ENCODE results near the gene ARHGAP19. TPM values are rescaled to one million over a fixed set of nuclear protein-coding genes. Genes with fewer than 3 reads are reported as not detected.

The ARHGAP19 gene
- total and polyA plus RNA-seq, 3 experiments from 2014 or later = 8.9 to 26.5 (median 23.3) TPM

DNA sequence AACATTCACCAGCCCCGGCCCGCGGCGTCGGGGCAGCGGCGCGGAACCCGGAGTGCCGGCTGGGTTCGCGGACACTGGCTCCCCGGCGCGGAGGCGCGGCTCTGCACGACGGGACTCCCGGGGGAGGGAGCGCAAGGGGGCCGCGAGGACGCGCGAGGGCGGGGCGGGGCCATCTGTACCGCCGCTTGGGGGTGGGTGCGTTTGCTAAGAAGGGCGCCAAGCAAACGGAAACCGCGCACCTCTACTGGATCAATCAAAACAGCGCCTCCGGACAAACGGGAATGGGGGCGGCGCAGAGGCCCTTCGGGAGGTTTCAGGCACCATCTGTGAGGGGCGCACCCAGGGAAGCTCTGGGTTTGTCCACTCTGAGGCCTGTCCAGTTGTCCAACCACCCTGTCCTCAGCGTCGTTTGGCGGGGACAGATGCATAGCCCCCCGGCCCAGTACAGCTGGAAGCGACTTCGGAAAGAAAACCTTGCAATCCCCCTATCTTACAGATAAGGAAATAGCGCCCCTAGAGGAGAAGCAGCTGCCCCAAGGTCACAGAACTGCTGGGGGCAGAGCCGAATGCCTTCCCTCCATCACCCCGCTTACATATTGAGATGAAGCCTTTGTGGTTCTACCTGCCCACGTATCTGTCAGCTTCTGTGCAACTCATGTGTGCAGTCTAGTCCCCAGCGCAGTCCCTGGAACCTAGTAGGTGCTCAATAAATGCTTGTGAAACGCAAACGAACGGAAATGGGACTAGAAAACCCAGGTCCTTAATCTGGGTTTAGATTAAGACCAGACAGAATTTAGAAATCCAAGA, 96.0 kb downstream of the ARHGAP19 start:
- H3K27me3 Mint-ChIP-seq = peaks cover 6 to 39% of the 10 kb centered on the region in 2 donors
- ChIA-PET POLR2A (no interaction called here), CTCF (interaction anchor here (0.5 to 6.8 kb wide), 20 partner anchors 9 to 1973 kb away, joined by 3 to 97 read pairs (median 4); partner anchors contain the start of gene SLIT1)
- DNase-seq = peak; percentile 42 to 75 (median 64)
- no peaks in the 10 kb centered on the region for H3K36me3 Mint-ChIP-seq
- peaks cover 5% of the 10 kb centered on the region for H3K4me1 ChIP-seq (ENCODE audit: insufficient read depth, low read length)
- H3K27me3 ChIP-seq (ENCODE audit: insufficient read depth, low read length, poor library complexity, severe bottlenecking) = peaks cover 3% of the 10 kb centered on the region
- peak overlapping the region in 2 of 8 donors; percentile 4 to 81 for H3K27ac Mint-ChIP-seq
- H3K9me3 Mint-ChIP-seq = no peaks in the 10 kb centered on the region
- no peaks in the 10 kb centered on the region for H3K9me3 ChIP-seq (ENCODE audit: low read length)
- H3K4me3 ChIP-seq (ENCODE audit: low read length) = peak overlapping the region; percentile 68
- H3K4me3 Mint-ChIP-seq = peak overlapping the region; percentile 81 to 94 (median 85)
- H3K36me3 ChIP-seq (ENCODE audit: insufficient read depth, low read length) = no peaks in the 10 kb centered on the region
- H3K27ac ChIP-seq (ENCODE audit: low read depth, low read length) = no peak overlapping the region
- peaks cover 10 to 18% (median 13%) of the 10 kb centered on the region in 3 donors for H3K4me1 Mint-ChIP-seq

- Mint-ChIP-seq H3K36me3 (no peaks in the 10 kb centered on the region), H3K4me3 (peak overlapping the region; percentile 80 to 93 (median 85))
- POLR2A ChIA-PET = no interaction called here
These were observed 96.7 kb downstream of the ARHGAP19 start for GRCh38 chr10:97195706-97196222.

GRCh38 chr10:97192952-97193435, 99.4 kb downstream of the ARHGAP19 start:
- no peaks in the 10 kb centered on the region for H3K36me3 Mint-ChIP-seq
- Histone ChIP-seq H3K36me3 (ENCODE audit: insufficient read depth, low read length) (no peaks in the 10 kb centered on the region), H3K27ac (ENCODE audit: low read depth, low read length) (no peak overlapping the region), H3K4me1 (ENCODE audit: insufficient read depth, low read length) (peaks cover 5% of the 10 kb centered on the region), H3K27me3 (ENCODE audit: insufficient read depth, low read length, poor library complexity, severe bottlenecking) (peaks cover 3% of the 10 kb centered on the region), H3K9me3 (ENCODE audit: low read length) (no peaks in the 10 kb centered on the region), H3K4me3 (ENCODE audit: low read length) (no peak overlapping the region)
- H3K4me3 Mint-ChIP-seq = no peak overlapping the region
- H3K27ac Mint-ChIP-seq = no peak overlapping the region
- H3K4me1 Mint-ChIP-seq = peaks cover 5 to 13% (median 8%) of the 10 kb centered on the region in 3 donors
- H3K9me3 Mint-ChIP-seq = no peaks in the 10 kb centered on the region
- CTCF ChIA-PET = interaction anchor here (1.0 to 6.8 kb wide), 3 partner anchors 10 to 20 kb away, joined by 5 to 97 read pairs (median 8); no protein-coding TSS in a partner anchor
- peaks cover 7 to 51% of the 10 kb centered on the region in 2 donors for H3K27me3 Mint-ChIP-seq
- POLR2A ChIA-PET = no interaction called here
- no peak for DNase-seq

More at GRCh38 chr10:97195706-97196222, 96.7 kb downstream of the ARHGAP19 start:
- peak overlapping the region; percentile 68 for H3K4me3 ChIP-seq (ENCODE audit: low read length)
- no peaks in the 10 kb centered on the region for H3K9me3 Mint-ChIP-seq
- DNase-seq = no peak
- H3K4me1 Mint-ChIP-seq = peaks cover 7 to 15% (median 13%) of the 10 kb centered on the region in 3 donors
- no peaks in the 10 kb centered on the region for H3K36me3 ChIP-seq (ENCODE audit: insufficient read depth, low read length)
- CTCF ChIA-PET = interaction anchor here (0.5 to 6.8 kb wide), 17 partner anchors 8 to 1974 kb away, joined by 3 to 97 read pairs (median 5); partner anchors contain the start of gene SLIT1
- peaks cover 6 to 40% of the 10 kb centered on the region in 2 donors for H3K27me3 Mint-ChIP-seq
- peak overlapping the region in 3 of 8 donors; percentile 5 to 80 (median 40) for H3K27ac Mint-ChIP-seq
- H3K4me1 ChIP-seq (ENCODE audit: insufficient read depth, low read length) = peaks cover 5% of the 10 kb centered on the region
- H3K27ac ChIP-seq (ENCODE audit: low read depth, low read length) = no peak overlapping the region
- H3K9me3 ChIP-seq (ENCODE audit: low read length) = no peaks in the 10 kb centered on the region
- H3K27me3 ChIP-seq (ENCODE audit: insufficient read depth, low read length, poor library complexity, severe bottlenecking) = peaks cover 3% of the 10 kb centered on the region

- H3K27me3 ChIP-seq (ENCODE audit: insufficient read depth, low read length, poor library complexity, severe bottlenecking) = peaks cover 3% of the 10 kb centered on the region
- Mint-ChIP-seq H3K9me3 (no peaks in the 10 kb centered on the region), H3K27me3 (peaks cover 15 to 66% of the 10 kb centered on the region in 2 donors), H3K27ac (no peak overlapping the region), H3K4me3 (peak overlapping the region in 1 of 7 donors; percentile 26), H3K4me1 (peaks cover under 1 to 7% (median under 1%) of the 10 kb centered on the region in 3 donors), H3K36me3 (no peaks in the 10 kb centered on the region)
- peaks cover under 1% of the 10 kb centered on the region for H3K4me1 ChIP-seq (ENCODE audit: insufficient read depth, low read length)
- no peaks in the 10 kb centered on the region for H3K9me3 ChIP-seq (ENCODE audit: low read length)
- no peak overlapping the region for H3K4me3 ChIP-seq (ENCODE audit: low read length)
- H3K36me3 ChIP-seq (ENCODE audit: insufficient read depth, low read length) = no peaks in the 10 kb centered on the region
- CTCF ChIA-PET = interaction anchor here (2.0 kb wide), 1 partner anchor 20 kb away, joined by 6 read pairs; no protein-coding TSS in a partner anchor
- DNase-seq = no peak
- H3K27ac ChIP-seq (ENCODE audit: low read depth, low read length) = no peak overlapping the region
- POLR2A ChIA-PET = no interaction called here
These were observed 102.0 kb downstream of the ARHGAP19 start for GRCh38 chr10:97190450-97190849.

- CTCF ChIA-PET = interaction anchor here (0.8 kb wide), 2 partner anchors 8 to 22 kb away, joined by 3 read pairs; no protein-coding TSS in a partner anchor
- no peaks in the 10 kb centered on the region for H3K4me1 ChIP-seq (ENCODE audit: insufficient read depth, low read length)
- H3K27ac ChIP-seq (ENCODE audit: low read depth, low read length) = no peak overlapping the region
- peaks cover 8% of the 10 kb centered on the region for H3K27me3 ChIP-seq (ENCODE audit: insufficient read depth, low read length, poor library complexity, severe bottlenecking)
- no peaks in the 10 kb centered on the region for H3K36me3 ChIP-seq (ENCODE audit: insufficient read depth, low read length)
- no peak overlapping the region for H3K27ac Mint-ChIP-seq
- no peaks in the 10 kb centered on the region for H3K9me3 Mint-ChIP-seq
- no peaks in the 10 kb centered on the region for H3K9me3 ChIP-seq (ENCODE audit: low read length)
- no peak for DNase-seq
- H3K4me3 ChIP-seq (ENCODE audit: low read length) = no peak overlapping the region
- H3K4me3 Mint-ChIP-seq = no peak overlapping the region
- H3K27me3 Mint-ChIP-seq = peaks cover 29 to 75% of the 10 kb centered on the region in 2 donors
- POLR2A ChIA-PET = no interaction called here
- peaks cover 6 to 12% (median 6%) of the 10 kb centered on the region in 3 donors for H3K4me1 Mint-ChIP-seq
- H3K36me3 Mint-ChIP-seq = no peaks in the 10 kb centered on the region
These were observed 104.2 kb downstream of the ARHGAP19 start for GRCh38 chr10:97188261-97188711.

DNA sequence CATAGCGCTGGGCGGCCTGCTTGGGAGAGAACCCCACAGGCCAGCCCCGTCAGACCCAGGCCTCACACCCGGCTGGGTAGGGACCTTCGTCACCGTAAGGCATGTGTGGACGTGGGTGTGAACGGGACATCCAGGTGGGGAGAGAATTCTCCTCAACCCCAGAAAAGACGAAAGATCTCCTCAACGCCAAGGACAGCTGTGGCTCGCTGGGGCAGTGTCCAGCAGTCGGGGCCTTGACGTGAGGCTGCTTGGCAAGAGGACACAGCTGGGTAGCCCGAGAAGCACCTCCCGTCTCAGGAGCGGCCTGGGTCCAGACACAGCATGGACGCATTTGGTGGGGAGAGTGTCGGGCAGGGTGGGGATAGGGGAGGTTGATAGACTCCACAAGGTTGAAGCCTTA, 105.5 kb downstream of the ARHGAP19 start:
- no peak for DNase-seq
- H3K9me3 ChIP-seq (ENCODE audit: low read length) = no peaks in the 10 kb centered on the region
- Mint-ChIP-seq H3K4me3 (no peak overlapping the region), H3K4me1 (peaks cover 6 to 12% (median 6%) of the 10 kb centered on the region in 3 donors), H3K9me3 (no peaks in the 10 kb centered on the region), H3K27ac (no peak overlapping the region), H3K36me3 (no peaks in the 10 kb centered on the region), H3K27me3 (peaks cover 34 to 71% of the 10 kb centered on the region in 2 donors)
- POLR2A ChIA-PET = no interaction called here
- peaks cover 6% of the 10 kb centered on the region for H3K27me3 ChIP-seq (ENCODE audit: insufficient read depth, low read length, poor library complexity, severe bottlenecking)
- H3K27ac ChIP-seq (ENCODE audit: low read depth, low read length) = no peak overlapping the region
- no peaks in the 10 kb centered on the region for H3K4me1 ChIP-seq (ENCODE audit: insufficient read depth, low read length)
- CTCF ChIA-PET = interaction anchor here (1.2 to 1.6 kb wide), 2 partner anchors 9 to 113 kb away, joined by 3 to 4 read pairs; no protein-coding TSS in a partner anchor
- H3K4me3 ChIP-seq (ENCODE audit: low read length) = no peak overlapping the region
- no peaks in the 10 kb centered on the region for H3K36me3 ChIP-seq (ENCODE audit: insufficient read depth, low read length)

DNA sequence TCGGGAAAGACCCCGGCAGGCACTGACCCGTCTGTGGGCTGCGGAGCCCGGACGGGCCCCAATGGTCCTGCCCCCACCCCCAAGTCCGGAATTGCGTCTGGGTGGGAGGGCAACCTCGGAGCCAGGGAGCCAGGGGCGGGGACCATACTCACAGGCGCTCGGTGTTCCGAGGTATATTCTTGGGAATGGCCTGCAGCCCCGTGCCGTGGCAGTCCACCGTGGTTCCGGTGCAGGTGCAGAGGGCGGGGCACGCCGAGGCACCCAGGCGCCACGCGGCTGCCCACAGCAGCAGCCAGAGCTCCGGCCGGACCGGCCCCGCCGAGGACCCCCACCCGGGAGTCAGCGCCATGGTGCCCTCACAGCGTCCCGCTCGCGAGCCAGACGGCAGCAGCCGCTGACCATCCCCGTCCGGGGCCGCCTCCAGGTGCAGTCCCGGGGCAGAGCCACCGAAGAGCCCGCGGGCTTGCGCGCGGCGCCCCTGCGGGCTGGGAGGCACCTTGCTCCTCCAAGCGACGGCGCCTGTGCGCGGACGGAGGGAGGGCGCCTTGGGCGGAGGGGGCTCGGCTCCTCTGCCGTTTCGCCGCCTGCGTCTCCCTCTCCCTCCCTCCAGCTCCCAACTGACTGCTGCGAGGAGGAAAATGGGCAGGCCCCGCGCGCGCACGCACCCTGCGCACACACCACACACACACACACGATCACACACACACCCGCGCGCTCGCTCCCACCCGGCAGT, 106.9 kb downstream of the ARHGAP19 start, which contains the start of gene SLIT1:
Gene SLIT1, minus strand, starts transcription at position 634 of the 733 bp plus-strand sequence. Its CDS starts 285 bp downstream, at position 349.
- Mint-ChIP-seq H3K27me3 (peaks cover 36 to 67% of the 10 kb centered on the region in 2 donors), H3K27ac (no peak within 1 kb of the TSS), H3K4me1 (peaks cover 6 to 12% (median 6%) of the 10 kb centered on the region in 3 donors), H3K9me3 (no peaks in the 10 kb centered on the region), H3K36me3 (no peaks in the 10 kb centered on the region), H3K4me3 (peak within 1 kb of the TSS in 6 of 7 donors; percentile 49 to 83 (median 56))
- H3K4me1 ChIP-seq (ENCODE audit: insufficient read depth, low read length) = no peaks in the 10 kb centered on the region
- no peak within 1 kb of the TSS for H3K4me3 ChIP-seq (ENCODE audit: low read length)
- ChIA-PET CTCF (interaction anchor here (1.2 kb wide), 1 partner anchor 10 kb away, joined by 3 read pairs; no protein-coding TSS in a partner anchor), POLR2A (no interaction called here)
- peaks cover 6% of the 10 kb centered on the region for H3K27me3 ChIP-seq (ENCODE audit: insufficient read depth, low read length, poor library complexity, severe bottlenecking)
- H3K27ac ChIP-seq (ENCODE audit: low read depth, low read length) = no peak within 1 kb of the TSS
- no peak for DNase-seq
- no peaks in the 10 kb centered on the region for H3K9me3 ChIP-seq (ENCODE audit: low read length)
- H3K36me3 ChIP-seq (ENCODE audit: insufficient read depth, low read length) = no peaks in the 10 kb centered on the region

Measured in CD8-positive, alpha-beta memory T cell (primary cell).